ENCODE data around the gene TTL.
A peak's percentile ranks its signal among the peaks of the same experiment; 100 is the strongest.
"Not testable (repeated sequence)": the region's sequence is repeated elsewhere in the genome, so short reads cannot be mapped to it uniquely, and the experiment has no call there.

DNA sequence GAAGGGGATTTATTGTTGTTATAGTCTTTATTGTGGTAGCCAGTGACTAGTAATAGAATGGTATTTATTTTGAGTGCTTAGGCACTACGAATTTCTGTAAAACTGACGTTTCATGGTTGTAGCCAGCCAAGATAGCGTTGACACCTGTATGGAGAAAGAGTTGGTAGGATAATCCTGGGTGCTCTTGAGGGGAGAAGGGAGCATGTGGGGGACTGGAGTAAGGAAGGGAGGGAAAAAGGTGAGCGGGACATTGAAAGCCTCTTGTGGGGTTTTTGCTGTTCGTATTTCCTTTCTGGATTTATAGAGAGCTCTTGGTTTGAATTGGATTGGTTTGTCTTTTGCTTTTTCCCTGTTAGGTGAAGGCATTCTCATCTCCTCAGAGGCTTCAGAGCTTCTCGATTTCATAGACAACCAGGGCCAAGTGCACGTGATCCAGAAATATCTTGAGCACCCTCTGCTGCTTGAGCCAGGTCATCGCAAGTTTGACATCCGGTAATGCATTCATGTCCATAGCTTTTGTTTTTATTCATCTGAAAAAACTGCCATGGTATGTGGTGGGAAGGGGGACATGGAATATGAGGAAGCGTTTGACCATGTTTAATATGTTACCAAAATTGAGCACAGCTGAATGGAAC lies 19.0 kb downstream of the TTL start:
- TF ChIP-seq, protein P1, sequence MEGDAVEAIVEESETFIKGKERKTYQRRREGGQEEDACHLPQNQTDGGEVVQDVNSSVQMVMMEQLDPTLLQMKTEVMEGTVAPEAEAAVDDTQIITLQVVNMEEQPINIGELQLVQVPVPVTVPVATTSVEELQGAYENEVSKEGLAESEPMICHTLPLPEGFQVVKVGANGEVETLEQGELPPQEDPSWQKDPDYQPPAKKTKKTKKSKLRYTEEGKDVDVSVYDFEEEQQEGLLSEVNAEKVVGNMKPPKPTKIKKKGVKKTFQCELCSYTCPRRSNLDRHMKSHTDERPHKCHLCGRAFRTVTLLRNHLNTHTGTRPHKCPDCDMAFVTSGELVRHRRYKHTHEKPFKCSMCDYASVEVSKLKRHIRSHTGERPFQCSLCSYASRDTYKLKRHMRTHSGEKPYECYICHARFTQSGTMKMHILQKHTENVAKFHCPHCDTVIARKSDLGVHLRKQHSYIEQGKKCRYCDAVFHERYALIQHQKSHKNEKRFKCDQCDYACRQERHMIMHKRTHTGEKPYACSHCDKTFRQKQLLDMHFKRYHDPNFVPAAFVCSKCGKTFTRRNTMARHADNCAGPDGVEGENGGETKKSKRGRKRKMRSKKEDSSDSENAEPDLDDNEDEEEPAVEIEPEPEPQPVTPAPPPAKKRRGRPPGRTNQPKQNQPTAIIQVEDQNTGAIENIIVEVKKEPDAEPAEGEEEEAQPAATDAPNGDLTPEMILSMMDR (CRISPR knock-in tag; IDR thresholded peaks at IDR 0.05), result peak; percentile 68
- not testable (repeated sequence) for TF ChIP-seq SMARCC2 (IDR thresholded peaks at IDR 0.05); ZNF33B (CRISPR knock-in tag; IDR thresholded peaks at IDR 0.05); ZNF121 (CRISPR knock-in tag; IDR thresholded peaks at IDR 0.05); FLYWCH1 (CRISPR knock-in tag; IDR thresholded peaks at IDR 0.05); TAF1 (CRISPR knock-in tag; IDR thresholded peaks at IDR 0.05)
